ENCODE results near the gene PDE4D. TPM values are rescaled to one million over a fixed set of nuclear protein-coding genes. Genes with fewer than 3 reads are reported as not detected.

PDE4D gene
- polyA plus RNA-seq, 1 donor (not counting 4 experiments of a cell fraction or from before 2014, with no cell fraction given): 3.6 TPM

DNA sequence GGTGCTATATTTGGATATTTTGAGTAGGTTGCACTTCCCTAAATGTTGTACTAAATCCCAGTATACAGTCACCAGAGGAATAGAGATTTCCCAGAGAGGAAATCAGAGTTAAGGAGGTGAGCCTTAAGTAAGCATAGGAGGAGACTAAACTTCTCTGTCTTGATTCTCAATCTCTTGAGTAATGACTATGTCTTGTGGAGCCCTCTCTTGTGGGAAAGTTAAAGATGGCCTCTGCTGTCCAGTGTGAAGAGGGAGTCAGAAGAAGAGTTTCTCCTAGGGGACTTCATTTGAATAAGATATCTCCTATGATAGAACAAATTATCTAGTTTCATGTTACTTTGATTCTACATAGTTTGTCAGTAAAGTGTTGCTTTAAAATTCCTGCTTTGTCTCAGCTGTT is 502.5 kb downstream of the PDE4D start:
- H3K4me1 ChIP-seq (ENCODE audit: control insufficient read depth, extremely low read depth, insufficient read depth, low read length): no peaks in the 10 kb centered on the region
- H2AFZ ChIP-seq (ENCODE audit: control insufficient read depth, low read length): no peak overlapping the region
- no peaks in the 10 kb centered on the region for H3K9me3 ChIP-seq (ENCODE audit: control insufficient read depth, low read depth, low read length)
- no peaks in the 10 kb centered on the region for H3K27me3 ChIP-seq (ENCODE audit: control insufficient read depth, extremely low read depth, insufficient read depth, low read length)
- H3K27ac ChIP-seq (ENCODE audit: control insufficient read depth, insufficient read depth, low read length): no peak overlapping the region
- dilution Hi-C loops (cut with MboI; ENCODE audit: extremely low pct_ligation_motif_present, low sequenced_read_pairs): no loop called here
- no peaks in the 10 kb centered on the region for H3K9me1 ChIP-seq (ENCODE audit: control insufficient read depth, extremely low read depth, insufficient read depth, low read length)
- H3K4me2 ChIP-seq (ENCODE audit: control insufficient read depth, extremely low read depth, insufficient read depth, low read depth, low read length): no peak overlapping the region
- no peak overlapping the region for H3K4me3 ChIP-seq (ENCODE audit: control insufficient read depth in 2 of 3, extremely low read depth in 1 of 3, insufficient read depth in 2 of 3, low read depth in 1 of 3, low read length in 3 of 3)
- FAIRE-seq: no peak
- TF ChIP-seq, protein P1, sequence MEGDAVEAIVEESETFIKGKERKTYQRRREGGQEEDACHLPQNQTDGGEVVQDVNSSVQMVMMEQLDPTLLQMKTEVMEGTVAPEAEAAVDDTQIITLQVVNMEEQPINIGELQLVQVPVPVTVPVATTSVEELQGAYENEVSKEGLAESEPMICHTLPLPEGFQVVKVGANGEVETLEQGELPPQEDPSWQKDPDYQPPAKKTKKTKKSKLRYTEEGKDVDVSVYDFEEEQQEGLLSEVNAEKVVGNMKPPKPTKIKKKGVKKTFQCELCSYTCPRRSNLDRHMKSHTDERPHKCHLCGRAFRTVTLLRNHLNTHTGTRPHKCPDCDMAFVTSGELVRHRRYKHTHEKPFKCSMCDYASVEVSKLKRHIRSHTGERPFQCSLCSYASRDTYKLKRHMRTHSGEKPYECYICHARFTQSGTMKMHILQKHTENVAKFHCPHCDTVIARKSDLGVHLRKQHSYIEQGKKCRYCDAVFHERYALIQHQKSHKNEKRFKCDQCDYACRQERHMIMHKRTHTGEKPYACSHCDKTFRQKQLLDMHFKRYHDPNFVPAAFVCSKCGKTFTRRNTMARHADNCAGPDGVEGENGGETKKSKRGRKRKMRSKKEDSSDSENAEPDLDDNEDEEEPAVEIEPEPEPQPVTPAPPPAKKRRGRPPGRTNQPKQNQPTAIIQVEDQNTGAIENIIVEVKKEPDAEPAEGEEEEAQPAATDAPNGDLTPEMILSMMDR (optimal IDR thresholded peaks at IDR 0.05 in 1 of 3, IDR thresholded peaks at IDR 0.05 in 1 of 3, conservative IDR thresholded peaks at IDR 0.05 in 1 of 3; ENCODE audit: extremely low read depth in 1 of 3, insufficient read depth in 2 of 3, low read length in 3 of 3): no peak
- no peak for TF ChIP-seq EZH2 (IDR thresholded peaks at IDR 0.05; ENCODE audit: low read length)
- H4K20me1 ChIP-seq (ENCODE audit: control insufficient read depth, extremely low read depth, insufficient read depth, low read length): no peaks in the 10 kb centered on the region
- no peak overlapping the region for H3K9ac ChIP-seq (ENCODE audit: control insufficient read depth, extremely low read depth, insufficient read depth, low read length)
- H3K36me3 ChIP-seq (ENCODE audit: control insufficient read depth in 2 of 2, extremely low read depth in 1 of 2, insufficient read depth in 2 of 2, low read length in 2 of 2): no peaks in the 10 kb centered on the region
- no peaks in the 10 kb centered on the region for H3K79me2 ChIP-seq (ENCODE audit: control insufficient read depth, insufficient read depth, low read length)
- DNase-seq (ENCODE audit: low read depth, low spot score): no peak

DNA sequence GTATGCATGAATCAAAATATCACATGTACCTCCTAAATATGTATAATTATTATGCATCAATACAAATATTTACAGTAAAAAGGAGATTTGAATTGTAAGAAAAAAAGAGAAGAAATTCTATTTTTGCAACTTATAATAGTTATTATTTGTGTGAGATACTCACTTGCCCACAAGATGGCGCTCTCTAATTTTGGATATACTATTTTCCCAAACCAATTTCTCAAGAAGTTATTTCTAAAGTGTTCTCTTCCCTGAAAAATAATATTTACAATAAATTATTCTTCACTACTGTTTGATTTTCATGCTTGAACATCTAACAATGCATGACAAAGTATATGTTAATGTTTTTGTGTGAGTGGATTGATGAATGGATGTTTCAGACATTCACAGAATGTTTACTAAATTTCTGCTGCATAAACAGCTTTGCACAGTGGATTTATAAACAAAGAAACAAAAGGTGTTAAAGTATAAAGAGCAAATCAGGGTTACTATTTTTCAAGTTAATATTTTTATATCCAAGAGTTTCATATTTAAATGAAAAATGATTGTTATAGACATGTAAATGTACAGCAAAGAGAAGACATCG is 503.4 kb downstream of the PDE4D start:
- no peaks in the 10 kb centered on the region for H3K9me3 ChIP-seq (ENCODE audit: control insufficient read depth, low read depth, low read length)
- dilution Hi-C loops (cut with MboI; ENCODE audit: extremely low pct_ligation_motif_present, low sequenced_read_pairs): no loop called here
- H3K9ac ChIP-seq (ENCODE audit: control insufficient read depth, extremely low read depth, insufficient read depth, low read length): no peak overlapping the region
- no peak for TF ChIP-seq EZH2 (IDR thresholded peaks at IDR 0.05; ENCODE audit: low read length)
- TF ChIP-seq, protein P1 (optimal IDR thresholded peaks at IDR 0.05 in 1 of 3, IDR thresholded peaks at IDR 0.05 in 1 of 3, conservative IDR thresholded peaks at IDR 0.05 in 1 of 3; ENCODE audit: extremely low read depth in 1 of 3, insufficient read depth in 2 of 3, low read length in 3 of 3): peak in 1 of 3 experiments; percentile 27
- H3K27me3 ChIP-seq (ENCODE audit: control insufficient read depth, extremely low read depth, insufficient read depth, low read length): no peaks in the 10 kb centered on the region
- H3K4me1 ChIP-seq (ENCODE audit: control insufficient read depth, extremely low read depth, insufficient read depth, low read length): no peaks in the 10 kb centered on the region
- H3K36me3 ChIP-seq (ENCODE audit: control insufficient read depth in 2 of 2, extremely low read depth in 1 of 2, insufficient read depth in 2 of 2, low read length in 2 of 2): no peaks in the 10 kb centered on the region
- H3K79me2 ChIP-seq (ENCODE audit: control insufficient read depth, insufficient read depth, low read length): no peaks in the 10 kb centered on the region
- no peak for FAIRE-seq
- H4K20me1 ChIP-seq (ENCODE audit: control insufficient read depth, extremely low read depth, insufficient read depth, low read length): no peaks in the 10 kb centered on the region
- no peaks in the 10 kb centered on the region for H3K9me1 ChIP-seq (ENCODE audit: control insufficient read depth, extremely low read depth, insufficient read depth, low read length)
- DNase-seq (ENCODE audit: low read depth, low spot score): no peak
- no peak overlapping the region for H2AFZ ChIP-seq (ENCODE audit: control insufficient read depth, low read length)
- no peak overlapping the region for H3K4me3 ChIP-seq (ENCODE audit: control insufficient read depth in 2 of 3, extremely low read depth in 1 of 3, insufficient read depth in 2 of 3, low read depth in 1 of 3, low read length in 3 of 3)
- no peak overlapping the region for H3K27ac ChIP-seq (ENCODE audit: control insufficient read depth, insufficient read depth, low read length)
- H3K4me2 ChIP-seq (ENCODE audit: control insufficient read depth, extremely low read depth, insufficient read depth, low read depth, low read length): no peak overlapping the region
